Adipose tissue (tissue), 3 donors: ENCODE data around the gene MLLT1. TPM values are rescaled to one million over a fixed set of nuclear protein-coding genes. Genes with fewer than 3 reads are reported as not detected.

Source experiments
- H3K27ac ChIP-seq: one replicate; pipeline ENCODE4 v1.5.1; 2013; ENCODE audit warnings: low read depth, low read length
- WGBS, 3 donors: extraction: QIAGEN DNeasy Blood & Tissue Kit; methylation state at CpG; one replicate each; pipeline ENCODE4 v1.1.7; 2013; 5-methylcytosine and 5-hydroxymethylcytosine counted together
- polyA plus RNA-seq, 3 donors: library from polyadenylated mRNA; stranded (reverse); fragments of 200-250 nt; gene quantifications; one replicate each; pipeline ENCODE4 v1.2.3, GENCODE V29; 2013
- donor health status: healthy with polysubstance abuse.
- donor health status: Bipolar disorder and iron deficiency.
- donor health status: healthy.

The MLLT1 gene
- polyA plus RNA-seq, 3 donors, result 19.3 to 41.7 (median 37.5) TPM

- H3K27ac ChIP-seq, result no peak overlapping the region
- WGBS, 3 donors, result 91 to 93% (median 92%) methylated on average over 27 of the region's 27 CpGs
Observed at GRCh38 chr19:6229216-6229913, 50.4 kb downstream of the MLLT1 start.

GRCh38 chr19:6228551-6229215, 51.1 kb downstream of the MLLT1 start:
- H3K27ac ChIP-seq, result no peak overlapping the region
- WGBS, 3 donors, result 79 to 81% (median 80%) methylated on average over 33 of the region's 33 CpGs

- H3K27ac ChIP-seq, result no peak overlapping the region
- WGBS, 3 donors, result 82 to 88% (median 86%) methylated on average over 12 of the region's 12 CpGs
Observed at GRCh38 chr19:6227936-6228325, 51.8 kb downstream of the MLLT1 start.

GRCh38 chr19:6227156-6227935, 52.4 kb downstream of the MLLT1 start:
- WGBS, 3 donors, result 90 to 92% (median 92%) methylated on average over 33 of the region's 33 CpGs

GRCh38 chr19:6226444-6227155, 53.2 kb downstream of the MLLT1 start:
- 92 to 95% (median 93%) methylated on average over 25 to 28 of the region's 28 CpGs for WGBS, 3 donors

More at GRCh38 chr19:6227156-6227935, 52.4 kb downstream of the MLLT1 start:
- no peak overlapping the region for H3K27ac ChIP-seq

GRCh38 chr19:6226012-6226411, 53.8 kb downstream of the MLLT1 start:
- 88 to 92% (median 92%) methylated on average over 12 of the region's 12 CpGs for WGBS, 3 donors
- H3K27ac ChIP-seq, result no peak overlapping the region

More at GRCh38 chr19:6226444-6227155, 53.2 kb downstream of the MLLT1 start:
- no peak overlapping the region for H3K27ac ChIP-seq

- WGBS, 3 donors, result 89 to 97% (median 89%) methylated on average over 18 of the region's 18 CpGs
- no peak overlapping the region for H3K27ac ChIP-seq
Observed at GRCh38 chr19:6225232-6225865, 54.4 kb downstream of the MLLT1 start.

GRCh38 chr19:6224308-6224675, 55.5 kb downstream of the MLLT1 start:
- H3K27ac ChIP-seq, result no peak overlapping the region
- whole genome bisulfite sequencing, 3 donors, result 84 to 90% (median 84%) methylated on average over 4 of the region's 4 CpGs

- no peak overlapping the region for H3K27ac ChIP-seq
Observed at GRCh38 chr19:6223461-6224307, 56.1 kb downstream of the MLLT1 start.

GRCh38 chr19:6222884-6223283, 56.9 kb downstream of the MLLT1 start:
- H3K27ac ChIP-seq, result no peak overlapping the region
- 86 to 89% (median 88%) methylated on average over 18 of the region's 18 CpGs for WGBS, 3 donors

More at GRCh38 chr19:6223461-6224307, 56.1 kb downstream of the MLLT1 start:
- WGBS, 3 donors, result 36 to 72% (median 72%) methylated on average over 17 to 18 of the region's 18 CpGs

GRCh38 chr19:6221878-6222746, 57.7 kb downstream of the MLLT1 start:
- no peak overlapping the region for H3K27ac ChIP-seq
- 79 to 93% (median 92%) methylated on average over 37 to 40 of the region's 40 CpGs for WGBS, 3 donors

- no peak overlapping the region for H3K27ac ChIP-seq
- WGBS, 3 donors, result 91 to 93% (median 91%) methylated on average over 17 of the region's 17 CpGs
Observed at GRCh38 chr19:6221220-6221877, 58.4 kb downstream of the MLLT1 start.

GRCh38 chr19:6220385-6221191, 59.2 kb downstream of the MLLT1 start:
- H3K27ac ChIP-seq, result no peak overlapping the region
- 59 to 76% (median 60%) methylated on average over 27 to 28 of the region's 28 CpGs for WGBS, 3 donors

GRCh38 chr19:6219586-6220290, 60.0 kb downstream of the MLLT1 start:
- WGBS, 3 donors, result 53 to 69% (median 57%) methylated on average over 24 of the region's 24 CpGs

GRCh38 chr19:6219147-6219525, 60.6 kb downstream of the MLLT1 start:
- 64 to 81% (median 67%) methylated on average over 7 to 8 of the region's 8 CpGs for WGBS, 3 donors

More at GRCh38 chr19:6219586-6220290, 60.0 kb downstream of the MLLT1 start:
- no peak overlapping the region for H3K27ac ChIP-seq

More at GRCh38 chr19:6219147-6219525, 60.6 kb downstream of the MLLT1 start:
- H3K27ac ChIP-seq, result no peak overlapping the region
